DMS 273 (cell line): ENCODE measurements around the gene GOLGB1.
"Not testable (repeated sequence)": the region's sequence is repeated elsewhere in the genome, so short reads cannot be mapped to it uniquely, and the experiment has no call there.

ENCODE experiments used
- DNase-seq: peaks from one replicate; lab custom pipeline; 2025; ENCODE audit not compliant: unreplicated experiment; lab: John Stamatoyannopoulos, UW

The GOLGB1 gene

GRCh38 chr3:121743106-121743505, 6.4 kb downstream of the GOLGB1 start:
- not testable (repeated sequence) for DNase-seq

GRCh38 chr3:121740896-121741295, 8.6 kb downstream of the GOLGB1 start:
- DNase-seq = no peak

- DNase-seq = no peak
Measured at GRCh38 chr3:121739902-121740301, 9.6 kb downstream of the GOLGB1 start.

GRCh38 chr3:121737644-121738043, 11.9 kb downstream of the GOLGB1 start:
- no peak for DNase-seq

GRCh38 chr3:121736112-121736511, 13.4 kb downstream of the GOLGB1 start:
- DNase-seq = no peak

GRCh38 chr3:121735047-121735696, 14.4 kb downstream of the GOLGB1 start:
- DNase-seq = no peak

- no peak for DNase-seq
Measured at GRCh38 chr3:121730940-121731687, 18.4 kb downstream of the GOLGB1 start.

GRCh38 chr3:121724130-121724529, 25.4 kb downstream of the GOLGB1 start:
- DNase-seq = no peak

GRCh38 chr3:121723485-121723884, 26.1 kb downstream of the GOLGB1 start:
- no peak for DNase-seq

GRCh38 chr3:121722411-121722810, 27.1 kb downstream of the GOLGB1 start:
- no peak for DNase-seq

- DNase-seq = no peak
Measured at GRCh38 chr3:121720163-121720562, 29.4 kb downstream of the GOLGB1 start.

GRCh38 chr3:121719423-121719822, 30.1 kb downstream of the GOLGB1 start:
- no peak for DNase-seq

- no peak for DNase-seq
Measured at GRCh38 chr3:121718205-121718846, 31.2 kb downstream of the GOLGB1 start.

- DNase-seq = no peak
Measured at GRCh38 chr3:121710347-121710746, 39.2 kb downstream of the GOLGB1 start.

GRCh38 chr3:121707531-121708273, 41.8 kb downstream of the GOLGB1 start:
- DNase-seq = no peak

GRCh38 chr3:121705541-121705940, 44.0 kb downstream of the GOLGB1 start:
- DNase-seq = no peak

GRCh38 chr3:121703973-121704372, 45.6 kb downstream of the GOLGB1 start:
- no peak for DNase-seq

GRCh38 chr3:121698901-121699300, 50.6 kb downstream of the GOLGB1 start:
- no peak for DNase-seq

GRCh38 chr3:121698476-121698875, 51.1 kb downstream of the GOLGB1 start:
- DNase-seq = no peak

GRCh38 chr3:121696186-121696585, 53.4 kb downstream of the GOLGB1 start:
- no peak for DNase-seq

- no peak for DNase-seq
Measured at GRCh38 chr3:121692010-121692699, 57.4 kb downstream of the GOLGB1 start.
